NCI-H146 (cell line): ENCODE data around the gene TNS4.

Experiments
- DNase-seq: peaks from one replicate; lab custom pipeline; 2025; lab: John Stamatoyannopoulos, UW

The TNS4 gene

GRCh38 chr17:40433551-40434415 lies 67.6 kb downstream of the TNS4 start:
- peak; percentile 10 for DNase-seq

- no peak for DNase-seq
Observed at GRCh38 chr17:40432864-40433528, 68.4 kb downstream of the TNS4 start.

- no peak for DNase-seq
Observed at GRCh38 chr17:40431231-40431602, 70.2 kb downstream of the TNS4 start.

- no peak for DNase-seq
Observed at GRCh38 chr17:40430272-40431230, 70.9 kb downstream of the TNS4 start.

GRCh38 chr17:40427002-40427491 lies 74.4 kb downstream of the TNS4 start:
- DNase-seq = no peak
